ENCODE data around the gene CLRN1. TPM values are rescaled to one million over a fixed set of nuclear protein-coding genes. Genes with fewer than 3 reads are reported as not detected.

The CLRN1 gene
- total and polyA plus RNA-seq, 10 donors = not detected

DNA sequence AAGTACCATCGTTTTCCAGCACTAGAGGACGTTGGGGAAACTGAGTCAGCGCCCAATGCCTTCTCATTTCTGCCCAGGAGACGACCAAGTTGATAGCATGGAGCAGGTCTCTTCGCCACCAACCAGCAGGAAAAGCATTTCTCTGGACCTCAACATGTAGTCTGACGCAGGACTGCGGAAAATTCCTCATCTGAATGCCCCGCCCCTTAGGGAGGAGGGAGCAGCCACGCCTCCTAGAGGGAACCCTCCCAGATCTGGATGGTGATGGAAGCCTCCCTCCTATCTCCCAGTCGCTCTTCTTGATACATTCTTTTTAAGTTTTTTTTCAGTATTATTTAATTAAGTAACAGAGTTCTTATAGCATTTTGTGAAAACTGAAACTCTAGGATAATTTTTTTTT is 49.9 kb downstream of the CLRN1 start:
- Histone ChIP-seq H3K4me3 (no peak overlapping the region), H3K27me3 (replicated peaks in 1 of 7) (peaks cover 0 to 9% (median 0%) of the 10 kb centered on the region in 7 donors), H3K4me1 (peaks cover 0 to 18% (median 8%) of the 10 kb centered on the region in 6 donors), H3K27ac (no peak overlapping the region), H3K9me3 (no peaks in the 10 kb centered on the region), H3K36me3 (no peaks in the 10 kb centered on the region)
- 68 to 85% (median 75%) methylated on average over 10 of the region's 10 CpGs for WGBS, 5 donors
- TF ChIP-seq POLR2AphosphoS5 (IDR thresholded peaks at IDR 0.05) = no peak
- TF ChIP-seq POLR2A (IDR thresholded peaks at IDR 0.05) = no peak
- TF ChIP-seq, protein P1, sequence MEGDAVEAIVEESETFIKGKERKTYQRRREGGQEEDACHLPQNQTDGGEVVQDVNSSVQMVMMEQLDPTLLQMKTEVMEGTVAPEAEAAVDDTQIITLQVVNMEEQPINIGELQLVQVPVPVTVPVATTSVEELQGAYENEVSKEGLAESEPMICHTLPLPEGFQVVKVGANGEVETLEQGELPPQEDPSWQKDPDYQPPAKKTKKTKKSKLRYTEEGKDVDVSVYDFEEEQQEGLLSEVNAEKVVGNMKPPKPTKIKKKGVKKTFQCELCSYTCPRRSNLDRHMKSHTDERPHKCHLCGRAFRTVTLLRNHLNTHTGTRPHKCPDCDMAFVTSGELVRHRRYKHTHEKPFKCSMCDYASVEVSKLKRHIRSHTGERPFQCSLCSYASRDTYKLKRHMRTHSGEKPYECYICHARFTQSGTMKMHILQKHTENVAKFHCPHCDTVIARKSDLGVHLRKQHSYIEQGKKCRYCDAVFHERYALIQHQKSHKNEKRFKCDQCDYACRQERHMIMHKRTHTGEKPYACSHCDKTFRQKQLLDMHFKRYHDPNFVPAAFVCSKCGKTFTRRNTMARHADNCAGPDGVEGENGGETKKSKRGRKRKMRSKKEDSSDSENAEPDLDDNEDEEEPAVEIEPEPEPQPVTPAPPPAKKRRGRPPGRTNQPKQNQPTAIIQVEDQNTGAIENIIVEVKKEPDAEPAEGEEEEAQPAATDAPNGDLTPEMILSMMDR (IDR thresholded peaks at IDR 0.05 in 8 of 11, conservative IDR thresholded peaks at IDR 0.05 in 3 of 11) = no peak
- intact Hi-C loops (cut with DNase I; ENCODE audit: low total_unique reads) = no loop called here
- DNase-seq = no peak

DNA sequence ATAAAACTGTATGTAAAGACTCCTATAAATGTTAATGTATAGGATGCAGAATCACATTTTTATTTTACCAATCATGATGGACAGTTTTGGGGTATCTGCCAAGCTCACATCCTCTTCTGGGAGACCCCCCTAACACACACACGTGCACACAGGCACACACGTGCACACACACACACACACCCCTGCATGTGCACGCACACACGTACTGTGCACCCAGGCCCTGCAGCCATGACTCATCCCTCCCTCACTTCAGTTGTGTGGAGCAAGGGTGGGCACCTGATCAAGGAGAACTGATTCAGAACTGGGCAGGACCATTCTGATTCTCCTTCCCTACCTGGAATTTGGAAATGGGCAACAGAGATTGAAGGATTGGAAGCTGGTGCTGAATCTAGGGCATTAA is 51.3 kb downstream of the CLRN1 start:
- peaks cover 0 to 13% (median 8%) of the 10 kb centered on the region in 6 donors for H3K4me1 ChIP-seq
- H3K4me3 ChIP-seq = no peak overlapping the region
- H3K27ac ChIP-seq = no peak overlapping the region
- H3K9me3 ChIP-seq = no peaks in the 10 kb centered on the region
- H3K27me3 ChIP-seq (replicated peaks in 1 of 7) = peaks cover 0 to 9% (median 0%) of the 10 kb centered on the region in 7 donors
- intact Hi-C loops (cut with DNase I; ENCODE audit: low total_unique reads) = no loop called here
- WGBS, 5 donors = 74 to 88% (median 81%) methylated on average over 4 of the region's 4 CpGs
- no peaks in the 10 kb centered on the region for H3K36me3 ChIP-seq
- TF ChIP-seq POLR2A (IDR thresholded peaks at IDR 0.05) = no peak
- no peak for TF ChIP-seq POLR2AphosphoS5 (IDR thresholded peaks at IDR 0.05)
- TF ChIP-seq, protein P1 (IDR thresholded peaks at IDR 0.05 in 8 of 11, conservative IDR thresholded peaks at IDR 0.05 in 3 of 11) = no peak
- no peak for DNase-seq

DNA sequence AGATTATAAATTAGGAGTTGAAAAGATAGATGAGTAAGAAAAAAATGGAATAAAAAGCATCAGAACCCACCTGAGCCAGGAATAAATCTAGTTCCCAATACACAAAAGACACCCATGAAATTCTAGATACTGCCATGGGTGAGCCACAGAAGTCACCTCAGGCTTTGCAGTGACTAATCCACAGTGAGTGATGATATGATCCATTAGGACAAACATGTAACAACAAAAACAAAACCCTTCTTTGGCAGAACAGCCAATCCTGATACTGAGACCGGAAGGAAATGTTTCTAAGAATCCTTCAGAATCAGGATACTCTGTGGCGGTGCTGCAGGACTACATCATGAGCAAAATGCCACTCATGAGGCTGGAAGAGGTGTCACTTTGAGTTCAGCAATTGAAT is 52.3 kb downstream of the CLRN1 start:
- no peak for DNase-seq
- TF ChIP-seq POLR2AphosphoS5 (IDR thresholded peaks at IDR 0.05) (no peak), POLR2A (IDR thresholded peaks at IDR 0.05) (no peak)
- TF ChIP-seq, protein P1 (IDR thresholded peaks at IDR 0.05 in 8 of 11, conservative IDR thresholded peaks at IDR 0.05 in 3 of 11) = no peak
- no peak overlapping the region for H3K4me3 ChIP-seq
- peaks cover 0 to 6% (median 0%) of the 10 kb centered on the region in 7 donors for H3K27me3 ChIP-seq (replicated peaks in 1 of 7)
- H3K36me3 ChIP-seq = no peaks in the 10 kb centered on the region
- no peak overlapping the region for H3K27ac ChIP-seq
- intact Hi-C loops (cut with DNase I; ENCODE audit: low total_unique reads) = no loop called here
- no peaks in the 10 kb centered on the region for H3K9me3 ChIP-seq
- 70 to 97% (median 81%) methylated on average over 2 of the region's 2 CpGs for WGBS, 5 donors
- H3K4me1 ChIP-seq = peaks cover 0 to 3% (median 1%) of the 10 kb centered on the region in 6 donors

DNA sequence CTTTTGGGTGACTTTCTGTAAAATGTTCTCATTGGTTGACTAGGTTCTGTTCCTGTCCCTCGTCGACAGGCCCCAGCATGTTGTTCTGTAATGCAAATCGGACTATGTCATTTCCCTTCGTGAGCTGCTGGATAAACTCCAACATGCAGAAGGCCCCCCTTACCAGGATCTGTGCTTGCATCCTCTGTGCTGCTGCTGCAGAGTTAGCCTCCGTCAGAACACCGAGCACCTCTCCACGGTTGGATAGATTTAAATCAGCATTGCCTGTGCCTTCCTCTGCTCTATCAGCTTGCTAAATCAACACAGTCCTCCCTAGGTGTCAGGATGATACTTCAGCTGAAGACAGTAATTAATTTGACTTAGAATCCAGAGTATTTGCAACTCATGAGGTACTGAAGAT is 54.6 kb downstream of the CLRN1 start:
- no peak overlapping the region for H3K4me3 ChIP-seq
- H3K27ac ChIP-seq = no peak overlapping the region

More for the DNA sequence above, 54.6 kb downstream of the CLRN1 start:
- H3K4me1 ChIP-seq = no peaks in the 10 kb centered on the region
- 49 to 71% (median 55%) methylated on average over 7 of the region's 7 CpGs for WGBS, 5 donors
- no peaks in the 10 kb centered on the region for H3K36me3 ChIP-seq
- H3K27me3 ChIP-seq (replicated peaks in 1 of 7) = peaks cover 0 to 4% (median 0%) of the 10 kb centered on the region in 7 donors
- TF ChIP-seq POLR2AphosphoS5 (IDR thresholded peaks at IDR 0.05) (no peak), POLR2A (IDR thresholded peaks at IDR 0.05) (no peak)
- TF ChIP-seq, protein P1 (IDR thresholded peaks at IDR 0.05 in 8 of 11, conservative IDR thresholded peaks at IDR 0.05 in 3 of 11) = no peak
- H3K9me3 ChIP-seq = no peaks in the 10 kb centered on the region
- intact Hi-C loops (cut with DNase I; ENCODE audit: low total_unique reads) = no loop called here
- DNase-seq = no peak
